Testis (tissue), 2 donors: Measurements from ENCODE around the gene MAN1B1.

ENCODE experiments used
- CTCF ChIP-seq, 3 experiments: fragments of 450-650 bp in 2 of 3; fragments of 200-600 bp in 1 of 3; sonication (generic) in 1 of 3; IDR thresholded peaks; one replicate each; pipeline ENCODE4 v1.5.1; 2016 to 2019; ENCODE audit warnings: antibody characterized with exemption in 3 of 3, mild to moderate bottlenecking in 2 of 3, moderate library complexity in 1 of 3
- POLR2A ChIP-seq: fragments of 450-650 bp; IDR thresholded peaks from one replicate; pipeline ENCODE4 v1.6.1; 2017; ENCODE audit warnings: antibody characterized with exemption, mild to moderate bottlenecking, moderate library complexity

- TF ChIP-seq CTCF (IDR thresholded peaks at IDR 0.05) (no peak), POLR2A (no peak)
Observed at GRCh38 chr9:137130176-137130755, 43.5 kb downstream of the MAN1B1 start.
